ENCODE results near the gene RNPS1. TPM values are rescaled to one million over a fixed set of nuclear protein-coding genes. Genes with fewer than 3 reads are reported as not detected.

Gene RNPS1
- total RNA-seq, 2 donors from 2014 or later: 94.5 to 157 TPM

- Histone ChIP-seq H3K36me3 (peaks cover 42% of the 10 kb centered on the region), H3K27me3 (replicated peaks; ENCODE audit: insufficient read depth) (no peaks in the 10 kb centered on the region), H3K4me3 (peak within 1 kb of the TSS; percentile 57), H3K9me3 (no peaks in the 10 kb centered on the region), H3K27ac (no peak within 1 kb of the TSS), H3K4me1 (ENCODE audit: control insufficient read depth in 1 of 2, low read depth in 2 of 2) (peaks cover 10 to 14% of the 10 kb centered on the region in 2 donors)
- TF ChIP-seq, protein P1, sequence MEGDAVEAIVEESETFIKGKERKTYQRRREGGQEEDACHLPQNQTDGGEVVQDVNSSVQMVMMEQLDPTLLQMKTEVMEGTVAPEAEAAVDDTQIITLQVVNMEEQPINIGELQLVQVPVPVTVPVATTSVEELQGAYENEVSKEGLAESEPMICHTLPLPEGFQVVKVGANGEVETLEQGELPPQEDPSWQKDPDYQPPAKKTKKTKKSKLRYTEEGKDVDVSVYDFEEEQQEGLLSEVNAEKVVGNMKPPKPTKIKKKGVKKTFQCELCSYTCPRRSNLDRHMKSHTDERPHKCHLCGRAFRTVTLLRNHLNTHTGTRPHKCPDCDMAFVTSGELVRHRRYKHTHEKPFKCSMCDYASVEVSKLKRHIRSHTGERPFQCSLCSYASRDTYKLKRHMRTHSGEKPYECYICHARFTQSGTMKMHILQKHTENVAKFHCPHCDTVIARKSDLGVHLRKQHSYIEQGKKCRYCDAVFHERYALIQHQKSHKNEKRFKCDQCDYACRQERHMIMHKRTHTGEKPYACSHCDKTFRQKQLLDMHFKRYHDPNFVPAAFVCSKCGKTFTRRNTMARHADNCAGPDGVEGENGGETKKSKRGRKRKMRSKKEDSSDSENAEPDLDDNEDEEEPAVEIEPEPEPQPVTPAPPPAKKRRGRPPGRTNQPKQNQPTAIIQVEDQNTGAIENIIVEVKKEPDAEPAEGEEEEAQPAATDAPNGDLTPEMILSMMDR (IDR thresholded peaks at IDR 0.05): no peak
- ATAC-seq (ENCODE audit: insufficient number of reproducible peaks, low FRiP score, low read depth): no peak
- no peak for DNase-seq (ENCODE audit: low spot score)
Measured at GRCh38 chr16:2236337-2237101, 31.4 kb downstream of the RNPS1 start, which contains the start of gene DNASE1L2. Gene DNASE1L2, plus strand, starts transcription at chr16:2236444. Its CDS starts 373 bp downstream, at chr16:2236817.

DNA sequence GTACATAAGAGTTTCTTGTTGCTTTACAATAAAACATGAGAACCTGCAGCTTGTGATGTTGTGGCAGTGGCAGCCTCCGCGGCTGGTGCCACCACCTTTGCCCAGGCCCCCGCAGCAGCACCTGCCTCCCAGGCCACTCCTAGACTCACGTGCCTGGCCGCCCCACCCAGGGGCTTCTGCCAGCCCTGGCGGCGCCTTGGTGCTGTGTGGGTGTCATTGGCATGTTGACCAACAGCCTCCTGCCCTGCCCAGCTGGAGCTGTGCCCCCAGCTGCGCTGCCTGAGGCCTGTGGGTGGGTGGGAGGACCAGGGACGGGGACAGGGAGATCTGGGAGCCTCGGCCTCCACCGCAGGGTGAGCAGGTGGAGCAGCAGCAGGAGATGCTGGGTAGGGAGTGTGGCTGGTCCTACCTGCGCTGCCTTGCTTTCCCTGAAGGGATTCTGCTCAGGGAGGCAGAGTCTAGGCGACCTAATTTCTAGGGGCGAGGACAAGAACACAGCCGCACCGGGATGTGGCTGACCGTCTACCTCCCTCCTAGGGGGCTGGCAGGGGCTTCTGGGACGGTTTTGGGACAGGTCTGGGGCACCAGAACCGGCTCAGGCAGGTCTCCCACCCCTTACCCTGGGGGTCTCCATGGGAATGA lies 32.1 kb downstream of the RNPS1 start:
- no peak for DNase-seq (ENCODE audit: low spot score)
- H3K27ac ChIP-seq: no peak overlapping the region
- peaks cover 48% of the 10 kb centered on the region for H3K36me3 ChIP-seq
- H3K9me3 ChIP-seq: no peaks in the 10 kb centered on the region
- TF ChIP-seq, protein P1 (IDR thresholded peaks at IDR 0.05): no peak
- no peak overlapping the region for H3K4me3 ChIP-seq
- no peak for ATAC-seq (ENCODE audit: insufficient number of reproducible peaks, low FRiP score, low read depth)
- H3K27me3 ChIP-seq (replicated peaks; ENCODE audit: insufficient read depth): no peaks in the 10 kb centered on the region
- H3K4me1 ChIP-seq (ENCODE audit: control insufficient read depth in 1 of 2, low read depth in 2 of 2): peaks cover 10 to 14% of the 10 kb centered on the region in 2 donors

DNA sequence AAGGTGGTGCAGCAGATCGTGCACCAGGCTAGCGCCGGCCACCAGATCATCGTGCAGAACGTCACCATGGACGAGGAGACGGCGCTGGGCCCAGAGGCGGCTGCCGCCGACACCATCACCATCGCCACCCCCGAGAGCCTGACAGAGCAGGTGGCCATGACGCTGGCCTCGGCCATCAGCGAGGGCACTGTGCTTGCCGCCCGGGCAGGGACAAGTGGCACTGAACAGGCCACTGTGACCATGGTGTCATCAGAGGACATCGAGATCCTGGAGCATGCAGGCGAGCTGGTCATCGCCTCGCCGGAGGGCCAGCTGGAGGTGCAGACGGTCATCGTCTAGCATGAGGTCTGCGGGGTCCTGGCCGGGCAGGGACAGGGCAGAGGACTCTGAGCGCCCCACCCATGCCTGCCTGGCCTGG lies 32.7 kb downstream of the RNPS1 start:
- peaks cover 10 to 14% of the 10 kb centered on the region in 2 donors for H3K4me1 ChIP-seq (ENCODE audit: control insufficient read depth in 1 of 2, low read depth in 2 of 2)
- no peak for DNase-seq (ENCODE audit: low spot score)
- no peak for ATAC-seq (ENCODE audit: insufficient number of reproducible peaks, low FRiP score, low read depth)
- H3K4me3 ChIP-seq: no peak overlapping the region
- H3K9me3 ChIP-seq: no peaks in the 10 kb centered on the region
- peaks cover 51% of the 10 kb centered on the region for H3K36me3 ChIP-seq
- no peak overlapping the region for H3K27ac ChIP-seq
- H3K27me3 ChIP-seq (replicated peaks; ENCODE audit: insufficient read depth): no peaks in the 10 kb centered on the region
- TF ChIP-seq, protein P1 (IDR thresholded peaks at IDR 0.05): no peak

GRCh38 chr16:2234813-2235170 lies 33.1 kb downstream of the RNPS1 start:
- Histone ChIP-seq H3K27me3 (replicated peaks; ENCODE audit: insufficient read depth) (no peaks in the 10 kb centered on the region), H3K4me3 (no peak overlapping the region), H3K27ac (no peak overlapping the region), H3K36me3 (peaks cover 55% of the 10 kb centered on the region), H3K4me1 (ENCODE audit: control insufficient read depth in 1 of 2, low read depth in 2 of 2) (peaks cover 10 to 14% of the 10 kb centered on the region in 2 donors), H3K9me3 (no peaks in the 10 kb centered on the region)
- ATAC-seq (ENCODE audit: insufficient number of reproducible peaks, low FRiP score, low read depth): no peak
- TF ChIP-seq, protein P1 (IDR thresholded peaks at IDR 0.05): no peak
- no peak for DNase-seq (ENCODE audit: low spot score)
